Stimulated activated CD8-positive, alpha-beta memory T cell treated with anti-CD3 and anti-CD28 coated beads, Interleukin-15, amount 100 ng/mL, for 4 hours (primary cell): Measurements from ENCODE around the gene PADI4.
"Not testable (repeated sequence)": the region's sequence is repeated elsewhere in the genome, so short reads cannot be mapped to it uniquely, and the experiment has no call there.

Source experiments
- DNase-seq, 2 donors: peaks; one replicate each; pipeline ENCODE4 v3.0.0-alpha.2; 2020; ENCODE audit warnings: low read depth in 2 of 2

The PADI4 gene

DNA sequence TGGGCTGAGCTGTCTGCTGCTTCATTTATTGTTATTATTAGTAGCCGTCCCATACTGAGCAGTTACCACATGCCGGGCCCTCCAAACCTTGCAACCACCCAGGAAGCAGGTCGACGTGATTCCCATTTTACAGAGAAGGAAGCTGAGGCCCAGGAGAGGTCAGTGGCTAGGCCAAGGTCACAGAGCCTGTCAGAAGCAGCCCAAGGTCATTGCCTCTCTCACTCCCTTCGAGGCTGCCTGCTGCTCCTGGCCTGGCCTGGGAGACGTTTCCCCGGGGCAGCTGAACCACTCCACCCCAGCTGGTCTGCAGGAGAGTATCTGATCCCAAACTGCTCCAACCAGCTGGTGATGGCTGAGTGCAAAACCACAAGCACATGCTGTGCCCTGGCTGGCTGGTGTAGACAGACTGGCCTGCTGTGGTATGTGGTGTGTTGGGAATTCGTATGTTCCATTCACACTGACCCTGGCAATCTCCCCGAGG lies 6.5 kb downstream of the PADI4 start:
- no peak for DNase-seq

DNA sequence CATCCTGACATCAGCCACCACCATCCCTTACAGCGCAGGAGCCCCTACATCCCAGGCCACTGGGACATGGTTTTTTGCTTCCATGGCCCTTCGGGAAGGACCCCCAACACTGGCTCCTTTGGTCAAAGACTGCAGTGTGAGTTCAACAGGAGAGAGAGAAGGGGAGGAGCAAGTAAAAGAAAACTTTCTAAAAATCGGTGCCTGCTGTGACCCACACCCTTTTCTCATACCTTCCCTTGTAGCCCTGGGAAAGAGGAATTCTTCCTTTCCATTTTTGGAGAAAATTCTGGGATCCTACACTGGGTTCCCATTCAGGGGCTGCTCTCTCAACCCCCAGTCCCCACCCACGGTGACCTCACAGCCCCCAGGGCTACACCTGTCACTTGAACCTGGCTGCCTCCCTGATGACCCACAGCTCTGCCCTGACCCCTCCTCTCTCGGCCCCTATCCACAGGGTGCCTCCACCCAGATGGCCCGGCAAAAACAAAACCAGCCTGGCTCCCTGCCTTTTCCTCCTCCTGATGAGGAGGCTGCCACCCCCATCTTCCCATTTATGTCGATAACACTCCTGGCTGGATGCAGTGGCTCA lies 7.6 kb downstream of the PADI4 start:
- no peak for DNase-seq

DNA sequence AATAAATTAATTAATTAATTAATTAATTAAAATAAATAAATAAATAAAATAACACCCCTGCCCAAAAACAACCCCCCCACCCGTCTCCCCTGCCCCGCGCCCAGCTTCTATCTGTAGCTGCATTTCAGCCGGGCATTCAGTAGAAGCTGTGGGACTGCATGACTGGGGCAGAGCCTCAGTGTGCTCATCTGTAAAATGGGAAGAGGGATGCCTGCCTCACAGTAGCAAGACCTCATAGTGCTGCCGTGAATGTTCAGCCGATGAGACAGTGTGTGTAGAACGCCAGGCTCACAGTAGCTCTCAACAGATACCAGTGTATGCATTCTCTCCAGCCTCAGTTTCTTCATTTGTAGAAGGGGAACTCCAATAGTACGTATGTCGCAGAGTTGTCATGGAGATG lies 8.7 kb downstream of the PADI4 start:
- no peak for DNase-seq

GRCh38 chr1:17318262-17318661 lies 10.3 kb downstream of the PADI4 start:
- no peak for DNase-seq

DNA sequence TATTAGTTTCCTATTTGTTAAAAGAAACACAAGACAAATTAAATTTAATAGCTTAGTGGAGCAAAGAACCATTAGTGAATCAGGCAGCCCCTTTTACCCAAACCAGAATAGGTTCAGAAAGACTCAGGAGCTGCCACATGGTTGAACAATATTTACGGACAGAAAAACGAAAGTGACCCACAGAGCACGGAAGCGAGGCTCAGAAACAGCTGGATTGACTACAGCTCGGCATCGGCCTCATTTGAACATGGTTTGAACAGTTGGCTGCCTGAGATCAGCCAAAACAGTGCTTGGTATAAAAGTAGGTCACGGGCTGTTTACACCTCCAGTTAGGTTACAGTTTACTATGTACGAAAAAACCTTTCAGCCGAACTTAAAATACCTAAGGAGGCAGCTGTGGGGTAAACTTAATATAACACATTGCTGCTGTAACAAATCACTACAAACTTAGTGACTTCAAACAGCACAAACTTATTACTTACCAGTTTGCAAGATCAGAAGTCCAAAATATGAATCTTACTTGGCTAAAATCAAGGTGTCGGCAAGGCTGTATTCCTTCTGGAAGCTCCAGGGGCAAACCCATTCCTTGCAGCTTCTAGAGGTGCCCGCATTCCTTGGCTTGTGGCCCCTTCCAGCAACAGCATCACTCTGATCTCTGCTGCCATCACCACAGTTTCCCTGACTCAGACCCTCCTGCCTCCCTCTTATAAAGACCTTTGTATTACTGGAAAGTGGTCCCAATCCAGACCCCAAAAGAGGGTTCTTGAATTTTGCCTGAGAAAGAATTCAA lies 11.8 kb downstream of the PADI4 start:
- no peak for DNase-seq

GRCh38 chr1:17321857-17322390 lies 13.9 kb downstream of the PADI4 start:
- DNase-seq = not testable (repeated sequence)

DNA sequence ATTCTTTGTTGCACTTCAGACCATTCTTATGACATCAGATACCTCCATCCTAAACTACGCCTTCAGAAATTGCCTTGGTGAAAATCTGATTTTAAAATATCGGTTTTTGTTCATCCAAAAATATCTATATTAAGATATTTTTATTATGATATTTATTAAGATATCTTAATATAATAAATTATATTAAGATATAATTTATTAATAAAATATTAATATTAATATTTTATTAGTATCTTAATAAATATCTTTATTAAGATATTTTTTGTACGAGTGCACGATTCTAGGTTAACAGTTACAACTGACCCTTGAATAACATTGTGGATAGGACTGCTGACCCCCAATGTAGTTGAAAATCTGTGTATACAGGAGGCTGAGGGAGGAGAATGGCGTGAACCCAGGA lies 20.9 kb downstream of the PADI4 start:
- DNase-seq = no peak

DNA sequence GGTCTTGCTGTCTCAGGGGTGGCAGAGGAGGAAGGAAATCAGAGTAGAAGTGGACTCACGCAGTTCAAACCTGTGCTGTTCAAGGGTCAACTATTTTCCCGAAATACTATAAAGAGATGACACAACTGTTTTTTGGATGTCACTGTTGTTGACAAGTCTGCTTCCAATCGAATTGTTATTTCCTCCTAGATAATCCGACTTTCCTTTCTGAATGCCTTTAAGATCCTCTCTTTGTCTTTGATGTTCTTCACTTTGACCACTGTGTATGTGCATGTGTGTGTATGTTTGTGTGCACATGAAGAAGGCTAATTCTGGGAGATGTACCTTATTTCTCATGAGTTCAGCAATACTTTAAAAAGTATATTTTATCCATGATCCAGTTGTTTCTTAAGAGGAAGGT lies 21.6 kb downstream of the PADI4 start:
- no peak for DNase-seq

- no peak for DNase-seq
Observed at GRCh38 chr1:17330856-17331255, 22.9 kb downstream of the PADI4 start.

DNA sequence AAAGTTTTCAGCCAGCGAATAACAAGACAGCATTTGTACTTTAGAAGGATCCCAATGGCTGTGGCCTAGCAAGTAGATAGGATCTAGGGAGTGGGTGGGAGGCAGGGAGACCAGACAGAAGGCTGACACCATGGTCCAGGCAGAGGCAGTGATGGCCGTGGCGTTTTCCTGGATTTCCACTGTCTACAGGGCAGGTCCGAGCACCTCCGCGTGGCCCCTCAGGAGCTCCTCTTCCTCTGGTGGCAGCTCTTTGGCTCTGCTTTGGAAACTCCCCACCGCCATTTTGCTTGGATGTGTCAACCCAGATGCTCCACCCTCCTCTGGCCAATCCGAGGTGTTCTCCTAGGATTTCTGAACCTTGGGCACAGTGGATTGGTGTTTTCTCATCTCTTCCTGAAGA lies 25.1 kb downstream of the PADI4 start:
- no peak for DNase-seq

DNA sequence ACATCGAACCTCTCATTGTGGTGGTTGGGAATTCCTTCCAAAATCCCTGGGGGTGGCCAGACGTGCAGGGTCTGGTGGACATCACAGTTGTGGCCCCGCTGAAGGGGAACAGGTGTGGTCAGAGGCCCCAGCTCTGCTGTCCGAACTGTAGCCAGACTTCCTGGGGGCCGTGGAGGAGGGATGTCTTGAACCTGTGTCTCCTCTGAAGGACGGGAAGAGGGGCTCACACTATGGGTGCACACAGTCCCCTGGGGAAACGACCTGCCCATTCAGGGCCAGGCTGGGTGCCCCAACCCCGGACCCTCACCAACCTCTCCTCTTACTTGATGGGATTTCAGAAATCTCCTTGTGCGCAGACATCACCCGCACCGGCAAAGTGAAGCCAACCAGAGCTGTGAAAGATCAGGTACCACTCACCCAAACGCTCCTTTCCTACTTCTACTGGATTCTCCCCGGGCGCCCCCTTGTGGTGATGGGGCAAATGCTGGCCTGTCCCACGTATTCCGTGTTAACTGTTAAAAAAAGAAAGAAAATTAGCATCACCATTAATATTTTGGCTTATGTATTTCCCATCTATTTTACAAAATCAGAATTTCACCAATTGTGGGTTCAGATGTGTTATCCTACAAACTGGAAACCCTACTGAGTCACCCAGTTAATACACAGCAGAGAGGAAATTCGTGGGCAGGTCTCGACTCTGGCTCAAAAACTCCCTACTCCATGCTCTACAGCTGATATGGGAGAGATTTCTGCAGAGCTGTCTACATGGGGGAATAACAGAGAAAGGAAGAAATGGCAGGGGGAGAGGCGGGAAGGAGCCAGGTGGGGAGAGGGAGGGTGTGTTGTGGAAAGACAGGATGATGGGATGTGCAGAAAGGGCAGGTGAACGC lies 28.1 kb downstream of the PADI4 start:
- peak in 1 of 2 donors; percentile 19 for DNase-seq

GRCh38 chr1:17338706-17339493 lies 30.9 kb downstream of the PADI4 start:
- no peak for DNase-seq

- no peak for DNase-seq
Observed at GRCh38 chr1:17339521-17339920, 31.5 kb downstream of the PADI4 start.

- no peak for DNase-seq
Observed at GRCh38 chr1:17340358-17340757, 32.4 kb downstream of the PADI4 start.

GRCh38 chr1:17342014-17342441 lies 34.0 kb downstream of the PADI4 start:
- no peak for DNase-seq

GRCh38 chr1:17345506-17345905 lies 37.5 kb downstream of the PADI4 start:
- not testable (repeated sequence) for DNase-seq

DNA sequence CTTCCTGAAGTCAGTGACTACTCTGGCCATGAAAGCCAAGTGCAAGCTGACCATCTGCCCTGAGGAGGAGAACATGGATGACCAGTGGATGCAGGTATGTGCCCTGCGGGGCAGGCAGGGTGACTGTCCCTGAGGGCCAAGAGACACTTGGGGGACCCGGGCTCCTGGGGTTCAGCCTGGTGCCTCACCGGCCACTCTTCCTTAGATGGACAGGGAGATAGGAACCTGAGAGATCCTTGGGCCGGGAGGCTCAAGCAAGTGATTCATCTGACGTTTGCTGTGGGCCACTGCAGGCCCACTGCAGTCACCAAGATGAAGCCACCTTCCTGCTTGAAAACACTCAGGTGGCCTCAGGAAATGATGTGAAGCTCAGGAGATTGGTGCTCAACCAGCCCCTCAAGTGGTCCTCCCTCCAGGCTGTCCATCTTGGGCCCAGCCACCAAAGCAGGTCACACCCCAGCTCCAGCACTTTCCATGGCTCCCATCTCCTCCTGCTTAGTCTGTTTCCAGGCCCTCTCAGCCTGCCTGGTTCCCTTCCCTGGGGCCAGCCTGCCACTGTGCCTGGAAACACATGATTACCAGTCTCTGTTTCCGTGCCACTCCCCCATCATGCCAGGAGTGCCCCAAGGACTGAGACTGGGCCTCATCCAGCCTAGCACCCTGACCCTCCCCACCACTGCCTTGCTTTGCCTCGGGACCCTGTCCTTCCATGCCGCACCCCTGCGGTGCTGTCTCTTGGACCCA lies 38.2 kb downstream of the PADI4 start:
- no peak for DNase-seq

DNA sequence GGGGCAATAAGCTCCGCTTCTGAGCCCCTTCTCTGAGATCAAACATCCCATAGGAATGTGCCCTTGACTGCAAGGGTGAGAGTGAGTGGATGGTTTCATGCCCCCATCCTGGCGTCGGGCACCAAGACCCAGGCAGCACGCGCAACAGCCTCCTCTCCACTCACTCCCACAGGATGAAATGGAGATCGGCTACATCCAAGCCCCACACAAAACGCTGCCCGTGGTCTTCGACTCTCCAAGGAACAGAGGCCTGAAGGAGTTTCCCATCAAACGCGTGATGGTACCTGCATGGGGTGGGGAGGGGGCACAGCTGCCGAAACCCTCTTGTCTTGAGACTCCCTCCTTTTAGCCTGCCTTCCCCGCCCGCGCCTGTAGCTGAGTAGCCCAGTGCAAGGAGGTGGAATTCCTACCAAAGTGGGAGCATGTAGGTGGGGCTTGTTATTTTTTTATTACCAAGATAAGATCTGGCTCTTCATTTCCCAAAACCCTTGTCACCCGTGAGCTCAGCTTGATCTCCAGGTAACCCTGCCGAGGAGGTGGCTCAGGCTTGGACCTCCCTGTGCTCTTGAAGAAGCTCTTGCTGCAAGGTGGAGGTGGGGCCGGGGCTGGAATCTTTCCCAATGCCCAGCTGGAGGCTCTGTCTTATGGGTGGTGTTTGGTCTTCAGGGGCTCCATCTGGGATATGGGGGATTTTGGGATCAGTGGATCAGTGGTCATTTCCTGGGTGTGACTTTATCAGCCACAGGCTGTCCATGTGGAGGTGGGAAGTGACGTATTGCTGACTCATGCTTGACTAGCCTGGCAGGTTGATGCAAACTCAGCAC lies 40.0 kb downstream of the PADI4 start:
- DNase-seq = no peak

- no peak for DNase-seq
Observed at GRCh38 chr1:17348593-17349234, 40.7 kb downstream of the PADI4 start.
